ENCODE measurements around the gene PTEN.

The PTEN gene

GRCh38 chr10:87961314-87961713 lies 97.9 kb downstream of the PTEN start:
- in situ Hi-C loops (cut with HindIII; ENCODE audit: low sequenced_read_pairs): no loop called here

- in situ Hi-C loops (cut with HindIII; ENCODE audit: low sequenced_read_pairs): no loop called here
Measured at GRCh38 chr10:87966459-87966858, 103.0 kb downstream of the PTEN start.

DNA sequence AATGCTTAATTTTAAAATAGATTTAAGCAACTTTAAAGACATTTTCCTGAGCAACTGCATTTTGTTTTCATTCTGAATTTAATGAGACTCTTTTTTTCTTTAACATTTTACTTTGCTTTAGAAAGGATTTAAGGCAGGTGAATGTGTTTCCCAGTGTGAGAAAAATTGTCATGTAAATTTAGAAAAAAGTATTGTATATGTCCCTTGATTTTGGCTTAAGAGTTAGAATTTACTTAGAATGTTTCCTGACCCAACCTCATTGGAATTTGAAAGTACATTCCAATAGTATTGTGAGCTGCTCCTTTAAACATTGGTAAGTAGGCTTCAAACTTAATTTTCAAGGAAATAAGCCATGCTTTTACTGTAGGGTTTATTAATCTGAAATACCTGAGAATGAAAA lies 110.2 kb downstream of the PTEN start:
- in situ Hi-C loops (cut with HindIII; ENCODE audit: low sequenced_read_pairs): no loop called here

DNA sequence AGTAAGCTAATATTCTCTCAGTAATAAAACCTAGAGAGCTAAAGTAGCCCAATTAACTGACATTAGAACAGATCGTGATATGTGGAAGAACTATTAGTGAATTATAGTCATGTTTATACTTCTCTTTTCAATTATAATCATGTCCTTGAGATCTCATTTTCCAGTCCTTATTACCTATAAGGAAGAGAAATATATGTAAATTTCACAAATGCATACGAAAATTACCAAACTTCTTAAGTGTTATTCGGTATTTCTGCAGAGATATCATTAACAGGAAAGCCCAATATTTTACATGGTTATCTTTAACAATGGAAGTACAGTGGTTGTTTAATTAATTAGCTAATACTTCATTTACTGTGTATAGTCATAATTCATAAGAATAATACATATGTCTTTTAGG lies 110.7 kb downstream of the PTEN start:
- in situ Hi-C loops (cut with HindIII; ENCODE audit: low sequenced_read_pairs): no loop called here

- in situ Hi-C loops (cut with HindIII; ENCODE audit: low sequenced_read_pairs): no loop called here
Measured at GRCh38 chr10:87974769-87975168, 111.3 kb downstream of the PTEN start.

- in situ Hi-C loops (cut with HindIII; ENCODE audit: low sequenced_read_pairs): no loop called here
Measured at GRCh38 chr10:87976101-87976743, 112.8 kb downstream of the PTEN start.

- in situ Hi-C loops (cut with HindIII; ENCODE audit: low sequenced_read_pairs): no loop called here
Measured at GRCh38 chr10:87978166-87978565, 114.7 kb downstream of the PTEN start.

GRCh38 chr10:87979847-87980246 lies 116.4 kb downstream of the PTEN start:
- in situ Hi-C loops (cut with HindIII; ENCODE audit: low sequenced_read_pairs): no loop called here

GRCh38 chr10:87983716-87984115 lies 120.3 kb downstream of the PTEN start:
- in situ Hi-C loops (cut with HindIII; ENCODE audit: low sequenced_read_pairs): no loop called here

GRCh38 chr10:87987206-87987605 lies 123.8 kb downstream of the PTEN start:
- in situ Hi-C loops (cut with HindIII; ENCODE audit: low sequenced_read_pairs): no loop called here

- in situ Hi-C loops (cut with HindIII; ENCODE audit: low sequenced_read_pairs): no loop called here
Measured at GRCh38 chr10:87991946-87992345, 128.5 kb downstream of the PTEN start.

- in situ Hi-C loops (cut with HindIII; ENCODE audit: low sequenced_read_pairs): no loop called here
Measured at GRCh38 chr10:88004451-88004850, 141.0 kb downstream of the PTEN start.

GRCh38 chr10:88006261-88006660 lies 142.8 kb downstream of the PTEN start:
- in situ Hi-C loops (cut with HindIII; ENCODE audit: low sequenced_read_pairs): no loop called here

DNA sequence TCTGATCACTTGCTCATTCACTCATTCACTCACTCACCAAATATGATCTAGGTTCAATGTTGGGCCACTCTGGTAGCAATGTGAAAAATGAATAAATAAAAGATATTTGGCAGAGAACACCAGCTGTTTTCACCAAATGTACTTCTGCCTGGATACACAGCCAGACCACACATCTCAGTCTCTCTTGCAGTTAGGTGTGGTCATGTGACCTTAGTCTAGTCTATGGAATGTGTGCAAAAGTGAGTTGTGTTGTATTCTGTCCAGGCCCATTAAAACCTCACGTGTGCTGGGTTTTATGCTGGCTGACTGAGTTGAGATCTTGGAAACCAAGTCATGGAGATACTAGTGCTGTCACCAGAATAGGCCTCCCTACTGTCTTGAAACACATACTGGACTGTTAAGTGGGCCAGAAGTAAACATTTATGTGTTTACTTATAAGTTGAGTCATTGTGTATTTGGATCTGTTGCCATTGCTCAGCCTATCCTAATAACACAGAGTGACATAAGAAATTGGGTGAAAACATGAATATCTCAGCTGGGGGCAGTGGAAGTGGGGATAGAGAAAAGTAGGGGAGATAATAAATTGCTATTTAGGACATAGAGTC lies 145.5 kb downstream of the PTEN start:
- in situ Hi-C loops (cut with HindIII; ENCODE audit: low sequenced_read_pairs): no loop called here

DNA sequence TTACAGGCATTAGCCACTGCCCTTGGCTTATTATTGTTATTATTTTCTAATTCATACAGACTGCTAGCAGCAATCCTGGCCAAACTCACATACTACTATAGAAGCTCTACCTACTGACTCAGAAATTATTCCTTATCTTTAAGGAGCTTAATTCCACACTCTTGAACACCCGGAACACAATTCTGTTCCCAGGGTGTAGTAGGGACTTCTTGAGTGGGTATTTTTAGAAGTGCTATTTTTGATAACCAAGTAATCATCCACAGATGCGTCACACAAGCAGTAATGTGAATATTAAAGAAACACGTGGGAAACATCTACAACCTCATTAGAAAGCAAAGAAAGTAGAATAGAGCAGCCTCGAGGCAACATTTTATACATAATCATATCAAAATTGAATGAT lies 149.2 kb downstream of the PTEN start:
- in situ Hi-C loops (cut with HindIII; ENCODE audit: low sequenced_read_pairs): loop anchor here (5.0 kb wide), 1 partner anchor 35 kb away; no protein-coding TSS in a partner anchor

GRCh38 chr10:88017781-88018180 lies 154.4 kb downstream of the PTEN start:
- in situ Hi-C loops (cut with HindIII; ENCODE audit: low sequenced_read_pairs): no loop called here

- in situ Hi-C loops (cut with HindIII; ENCODE audit: low sequenced_read_pairs): no loop called here
Measured at GRCh38 chr10:88019753-88020152, 156.3 kb downstream of the PTEN start.

Data from endothelial cell of hepatic sinusoid (primary cell).